Left ventricle myocardium superior (tissue), 1 donor: ENCODE measurements around the gene FXYD4. TPM values are rescaled to one million over a fixed set of nuclear protein-coding genes. Genes with fewer than 3 reads are reported as not detected.

ENCODE experiments used
- ATAC-seq: fragments of 200-7000 bp; cut with Tn5 transposase; one replicate; pipeline ENCODE4 v1.9.1; 2020; ENCODE audit warnings: mild to moderate bottlenecking, moderate library complexity
- DNase-seq: peaks from one replicate; pipeline ENCODE4 v3.0.0-alpha.2; 2020
- intact Hi-C: fragments of 100-400 bp; cut with micrococcal nuclease; formaldehyde crosslinking; loops from one replicate; pipeline ENCODE4 v1.11.0; 2022
- total RNA-seq: library from RNA; stranded (reverse); fragmentation: NEBNext Ultra II Directional; extraction: Animal tissue kit (Norgen Biotek cat#: 25700); gene quantifications from one replicate; pipeline ENCODE4 v1.2.1, GENCODE V29; 2021
- donor health status: DM: no; HTN: yes; CAD: no; lungs with severe emphysema.

The FXYD4 gene
- total RNA-seq, 1 donor from 2014 or later = not detected

DNA sequence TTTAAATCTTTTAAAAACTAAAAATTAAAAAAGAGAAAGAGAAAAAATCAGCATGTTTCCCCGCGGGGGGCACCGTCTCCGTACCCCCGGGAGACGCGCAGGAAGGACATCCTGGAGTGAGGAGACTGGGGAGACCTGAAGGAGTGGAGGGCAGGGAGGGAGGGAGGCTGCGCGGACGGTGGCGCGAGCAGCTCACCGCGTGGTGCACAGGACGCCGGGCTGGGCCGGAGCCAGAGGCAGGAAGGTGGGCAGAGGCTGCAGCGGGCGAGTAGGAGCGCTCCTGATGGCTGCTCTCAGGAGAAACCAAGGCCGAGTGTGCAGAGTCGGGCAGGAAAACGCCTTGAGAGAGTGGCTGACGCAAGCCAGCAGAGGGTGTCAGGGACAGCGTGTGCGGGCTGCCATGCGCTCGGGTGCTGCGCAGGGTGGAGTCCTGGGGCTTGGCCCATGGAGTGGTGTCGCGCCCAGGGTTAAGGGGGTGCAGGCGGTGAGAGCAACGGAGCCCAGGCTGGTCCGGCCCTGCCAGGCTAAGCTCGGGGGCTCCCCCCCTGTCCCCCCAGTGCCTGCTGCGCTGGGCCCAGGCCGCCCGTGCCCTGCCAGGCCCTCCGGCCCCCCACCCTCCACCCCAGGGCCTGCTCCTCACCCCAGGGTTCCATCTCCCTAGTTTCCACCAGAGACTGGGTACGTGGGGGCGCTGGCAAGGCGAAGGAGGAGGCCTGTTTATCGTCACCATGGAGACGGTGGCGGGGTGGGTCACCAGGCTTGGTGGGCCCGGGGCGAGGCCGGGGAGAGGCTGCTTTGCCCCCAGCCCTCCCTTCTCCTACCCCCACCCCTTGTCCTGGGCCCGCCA lies 28.9 kb upstream of the FXYD4 start:
- intact Hi-C loops = no loop called here
- no peak for ATAC-seq

DNA sequence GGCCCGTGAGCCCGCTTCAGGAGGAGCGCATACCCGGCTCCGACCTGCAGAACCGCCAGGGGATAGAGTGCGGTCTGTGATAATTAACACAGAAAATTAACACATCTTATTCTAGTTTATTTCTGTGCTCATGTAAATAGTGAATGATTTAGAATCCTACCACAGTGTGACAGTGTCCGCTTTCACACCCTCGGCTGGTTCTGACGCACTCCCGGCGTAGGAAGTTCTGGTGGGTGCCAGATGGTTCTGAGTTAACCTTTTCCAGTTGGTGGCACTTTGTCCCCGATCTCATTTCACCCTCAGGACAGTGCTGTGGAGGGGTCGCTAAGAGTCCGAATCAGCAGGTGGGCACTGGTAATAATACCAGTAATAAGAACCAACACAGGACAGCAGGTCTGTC lies 28.3 kb upstream of the FXYD4 start:
- ATAC-seq = no peak
- no peak for DNase-seq
- intact Hi-C loops = no loop called here

More for the DNA sequence above, 28.9 kb upstream of the FXYD4 start:
- DNase-seq = no peak

DNA sequence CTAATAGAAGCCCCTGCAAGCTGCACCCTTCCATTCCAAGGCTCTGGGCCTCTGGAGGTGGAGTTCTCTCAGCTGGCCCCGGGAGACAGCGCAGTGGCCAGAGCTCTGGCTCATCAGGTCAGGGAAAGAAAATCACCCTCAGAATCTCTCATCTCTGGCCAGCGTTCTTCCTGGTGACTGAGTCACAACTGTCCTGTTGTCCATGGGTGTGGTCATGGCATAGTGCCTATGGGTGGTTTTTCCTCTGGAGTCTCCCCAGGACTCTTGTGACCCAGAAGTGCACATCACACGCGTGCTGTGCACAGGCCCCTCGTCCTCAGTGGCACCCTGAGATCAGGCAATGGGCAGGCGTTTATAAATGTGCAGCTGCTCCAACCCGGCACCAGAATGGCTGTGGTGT lies 27.4 kb upstream of the FXYD4 start:
- ATAC-seq (no peak), DNase-seq (no peak)
- intact Hi-C loops = no loop called here

DNA sequence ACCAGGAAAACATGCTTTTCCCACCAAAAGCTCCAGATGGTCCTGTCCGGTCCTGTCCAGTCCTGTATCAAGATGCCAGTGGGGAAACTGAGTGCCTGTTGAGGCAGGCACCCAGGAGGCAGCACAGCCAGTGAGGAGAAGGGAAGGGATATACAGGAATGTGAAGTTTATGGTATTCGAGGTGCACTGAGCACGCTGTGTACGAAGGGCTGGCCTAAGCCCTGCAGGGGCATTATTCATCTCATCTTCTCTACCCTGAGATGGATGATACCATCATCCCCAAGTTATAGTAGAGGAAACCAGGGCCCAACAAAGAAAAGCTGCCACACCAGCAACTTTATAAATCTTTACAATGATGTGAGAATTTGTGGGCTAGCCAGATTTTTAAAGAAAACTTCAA lies 23.4 kb upstream of the FXYD4 start:
- DNase-seq (no peak), ATAC-seq (no peak)
- intact Hi-C loops = no loop called here

DNA sequence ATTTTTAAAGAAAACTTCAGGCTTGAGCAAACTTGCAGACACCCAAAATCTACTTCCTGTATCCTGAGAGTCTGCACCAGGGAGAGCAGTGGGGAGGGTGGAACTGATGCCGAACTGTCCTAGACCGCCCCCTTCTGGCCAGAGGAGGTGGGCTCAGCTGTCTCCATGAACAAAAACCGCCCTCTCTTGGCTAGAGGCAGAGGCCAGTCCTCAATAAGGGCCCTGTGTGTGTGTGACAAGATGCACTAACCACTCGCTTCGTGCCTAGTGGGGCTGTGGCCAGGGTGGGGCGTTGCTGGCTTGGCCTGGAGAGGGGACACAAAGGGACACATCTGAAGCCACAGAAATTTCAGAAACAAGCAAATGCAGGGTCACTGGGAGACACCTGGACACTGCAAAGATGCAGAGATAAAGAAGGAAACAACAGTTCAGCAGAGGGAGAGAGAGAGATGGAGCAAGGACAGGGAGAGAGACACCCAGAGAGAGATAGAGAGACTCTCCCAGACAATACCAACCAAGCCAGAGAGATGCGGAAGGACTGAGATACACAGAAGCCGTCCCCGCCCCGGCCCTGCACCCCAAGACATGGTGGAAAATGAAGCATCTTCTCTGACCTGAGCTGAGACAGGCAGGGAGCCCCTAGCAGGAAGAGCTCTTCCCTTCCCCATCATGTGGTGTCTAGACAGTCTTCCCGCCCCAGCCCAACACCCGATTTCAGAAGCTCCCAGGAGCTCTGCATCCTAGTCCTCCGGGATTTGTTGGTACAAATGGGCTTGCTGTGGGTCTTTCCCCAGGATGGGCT lies 22.7 kb upstream of the FXYD4 start:
- peak; percentile 99 for ATAC-seq
- DNase-seq = peak; percentile 85
- intact Hi-C loops = no loop called here

DNA sequence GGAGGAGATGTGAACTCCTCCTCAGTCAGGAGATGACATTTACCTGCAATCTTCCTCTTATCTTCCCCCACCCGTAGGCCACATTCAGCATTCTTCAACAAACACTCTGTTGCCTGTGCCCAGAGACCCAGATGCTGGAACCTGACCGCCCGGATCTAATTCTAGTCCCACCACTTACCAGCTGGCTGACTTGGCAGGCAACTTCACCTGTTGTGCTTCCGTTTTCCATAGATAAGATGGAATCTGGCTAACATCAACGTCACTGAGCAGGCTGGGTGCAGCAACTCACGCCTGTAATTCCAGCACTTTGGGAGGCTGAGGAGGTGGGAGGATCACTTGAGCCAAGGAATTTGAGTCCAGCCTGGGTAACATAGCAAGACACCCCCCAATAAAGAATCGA lies 21.3 kb upstream of the FXYD4 start:
- intact Hi-C loops = no loop called here
- ATAC-seq (peak; percentile 36), DNase-seq (no peak)

DNA sequence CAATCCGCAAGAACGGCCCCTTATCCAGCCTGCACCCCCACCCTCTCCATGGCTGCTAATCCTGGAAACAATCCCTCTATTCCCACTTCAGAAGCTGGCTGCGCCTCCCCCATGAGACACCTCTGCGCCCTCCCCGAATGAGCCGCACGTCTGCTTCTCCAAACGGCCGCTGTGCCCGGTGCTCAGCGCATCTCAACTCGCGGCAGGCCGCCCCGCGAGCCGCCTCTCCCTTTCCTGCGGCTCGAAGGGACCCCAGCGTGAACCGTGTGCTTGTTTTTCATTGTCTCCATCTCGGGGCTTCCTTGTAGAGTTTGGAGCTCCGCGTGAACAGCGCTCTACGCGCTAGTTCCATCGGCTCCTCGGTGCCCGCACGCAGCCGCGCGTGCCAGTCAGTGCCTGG lies 20.8 kb upstream of the FXYD4 start:
- DNase-seq (no peak), ATAC-seq (no peak)
- intact Hi-C loops = no loop called here

DNA sequence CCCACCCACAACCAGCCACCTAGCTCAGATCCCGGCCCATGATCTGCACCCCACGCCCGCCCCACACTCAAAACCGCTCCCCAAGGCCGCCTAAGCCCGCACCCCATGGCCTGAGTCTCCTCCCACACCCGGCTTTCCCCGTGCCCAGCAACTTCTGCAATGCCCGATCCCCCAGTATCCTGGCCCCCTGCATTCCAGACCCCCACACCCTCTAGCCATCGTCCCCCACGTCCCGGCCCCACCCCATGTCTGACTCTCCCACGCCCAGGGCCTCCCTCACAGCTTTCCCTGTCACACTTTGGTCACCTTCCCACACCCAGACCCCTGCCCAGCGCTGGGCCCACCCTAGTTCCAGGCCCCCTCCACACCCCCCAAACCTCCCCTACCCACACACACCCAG lies 20.1 kb upstream of the FXYD4 start:
- intact Hi-C loops = no loop called here
- ATAC-seq (no peak), DNase-seq (no peak)

DNA sequence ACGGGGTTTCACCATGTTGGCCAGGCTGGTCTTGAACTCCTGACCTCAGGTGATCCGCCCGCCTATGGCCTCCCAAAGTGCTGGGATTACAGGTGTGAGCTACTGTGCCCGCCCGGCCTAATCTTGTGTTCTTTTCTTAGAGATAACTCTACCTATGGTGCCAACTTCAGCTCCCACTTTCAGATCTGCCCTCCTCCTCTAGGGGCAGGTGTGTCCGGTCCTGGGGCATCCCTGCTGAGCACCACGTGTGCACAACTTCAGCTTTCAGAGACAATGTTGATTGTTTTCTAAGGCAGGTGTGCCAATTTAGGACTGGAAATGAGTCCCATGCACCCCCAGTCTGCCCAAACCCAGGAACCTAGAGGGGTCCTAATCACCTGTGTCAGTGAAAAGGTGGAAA lies 18.5 kb upstream of the FXYD4 start:
- ATAC-seq (no peak), DNase-seq (no peak)
- intact Hi-C loops = no loop called here

DNA sequence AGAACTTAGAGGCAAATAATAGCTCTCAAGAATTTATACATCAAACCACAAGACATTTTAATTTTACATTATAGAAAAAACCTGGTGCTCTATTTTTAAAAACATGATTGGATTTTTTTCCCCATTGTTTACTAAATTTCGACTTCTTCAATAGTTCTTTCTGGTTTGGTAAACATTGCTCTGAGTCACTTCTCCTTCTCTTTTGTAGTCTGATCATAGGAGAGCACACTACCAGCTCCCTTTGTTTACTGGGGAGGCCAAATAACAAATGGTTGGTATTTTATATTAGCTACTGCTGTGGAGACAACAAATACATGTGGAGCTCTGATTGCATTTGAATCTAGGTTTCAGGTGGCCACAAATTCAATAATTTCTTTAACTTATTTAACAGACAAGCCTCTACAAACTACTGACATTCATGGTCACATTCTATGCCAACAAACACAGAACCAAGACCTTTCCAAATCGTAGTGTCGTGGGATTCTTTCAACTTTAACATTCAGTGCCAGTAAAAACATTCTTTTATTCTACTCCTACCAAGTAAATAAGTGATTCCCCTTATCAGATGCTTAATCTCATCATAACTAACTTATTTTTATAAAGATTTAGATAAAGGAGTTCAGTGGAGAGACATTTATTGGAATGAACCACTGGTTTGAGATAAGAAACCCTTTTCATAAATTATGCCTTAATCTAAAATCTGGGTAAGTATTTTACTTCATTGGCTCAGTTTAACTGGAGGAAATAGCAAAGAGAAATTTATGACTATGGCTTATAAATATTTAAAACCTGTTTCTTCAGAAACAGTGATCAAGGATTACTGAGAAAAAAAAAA lies 17.7 kb upstream of the FXYD4 start:
- ATAC-seq (no peak), DNase-seq (no peak)
- intact Hi-C loops = no loop called here

DNA sequence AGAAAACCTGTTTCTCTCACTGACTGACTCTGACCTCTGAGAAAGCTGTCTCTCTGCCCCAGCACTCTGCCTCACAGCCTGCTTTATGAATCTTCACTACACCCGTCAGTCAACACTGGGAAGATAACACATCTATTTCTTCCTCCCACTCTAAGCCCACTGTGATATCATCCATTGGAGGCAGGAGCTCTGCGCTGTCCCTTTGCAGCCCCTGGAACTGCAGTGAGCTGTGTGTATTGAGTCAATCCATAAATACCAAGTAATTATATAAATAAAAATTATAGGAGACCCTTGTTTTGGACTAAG lies 17.2 kb upstream of the FXYD4 start:
- intact Hi-C loops = no loop called here
- ATAC-seq (no peak), DNase-seq (no peak)

DNA sequence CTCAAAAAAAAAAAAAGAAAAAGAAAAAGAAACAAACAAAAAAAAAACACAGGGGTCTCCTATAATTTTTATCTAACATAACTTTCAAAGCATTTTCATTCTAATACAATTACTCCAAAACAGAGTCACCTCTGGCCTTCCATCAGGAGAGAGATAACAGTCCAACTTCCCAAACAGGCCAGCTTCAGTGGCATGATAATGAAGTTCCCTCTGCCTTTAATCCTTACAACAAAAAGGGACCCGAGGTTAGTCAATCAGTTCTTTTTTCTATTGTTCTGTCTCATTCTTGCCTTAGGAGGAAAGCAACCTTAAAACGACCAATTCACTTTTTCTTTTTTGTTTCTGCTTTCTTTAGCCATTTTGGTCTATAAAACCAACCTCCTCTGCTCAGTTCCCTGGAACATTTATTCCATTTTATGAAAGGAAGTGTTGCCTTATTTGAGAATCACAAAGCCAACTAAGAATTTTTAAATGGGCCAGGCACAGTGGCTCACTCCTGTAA lies 16.5 kb upstream of the FXYD4 start:
- ATAC-seq = no peak
- no peak for DNase-seq
- intact Hi-C loops = no loop called here

DNA sequence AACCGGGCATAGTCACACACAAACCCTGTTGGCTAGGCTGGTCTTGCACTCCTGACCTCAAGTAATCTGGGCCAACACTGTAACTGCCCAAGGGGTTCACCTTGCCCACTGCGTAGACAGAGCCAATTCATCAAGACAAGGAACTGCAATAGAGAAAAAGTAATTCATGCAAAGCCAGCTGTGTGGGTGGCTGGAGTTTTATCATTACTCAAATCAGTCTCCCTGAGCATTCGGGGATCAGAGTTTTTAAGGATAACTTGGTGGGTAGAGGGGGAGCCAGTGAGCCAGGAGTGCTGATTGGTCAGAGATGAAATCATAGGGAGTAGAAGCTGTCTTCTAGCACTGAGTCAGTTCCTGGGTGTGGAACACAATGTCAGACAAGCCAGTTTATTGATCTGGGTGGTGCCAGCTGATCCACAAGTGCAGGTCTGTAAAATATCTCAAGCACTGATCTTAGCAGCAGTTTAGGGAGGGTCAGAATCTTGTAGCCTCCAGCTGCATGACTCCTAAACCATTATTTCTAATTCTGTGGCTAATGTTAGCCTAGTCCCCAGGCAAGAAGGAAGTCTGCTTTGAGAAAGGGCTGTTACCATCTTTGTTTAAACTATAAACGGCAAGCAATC lies 15.6 kb upstream of the FXYD4 start:
- intact Hi-C loops = no loop called here
- no peak for ATAC-seq
- no peak for DNase-seq

DNA sequence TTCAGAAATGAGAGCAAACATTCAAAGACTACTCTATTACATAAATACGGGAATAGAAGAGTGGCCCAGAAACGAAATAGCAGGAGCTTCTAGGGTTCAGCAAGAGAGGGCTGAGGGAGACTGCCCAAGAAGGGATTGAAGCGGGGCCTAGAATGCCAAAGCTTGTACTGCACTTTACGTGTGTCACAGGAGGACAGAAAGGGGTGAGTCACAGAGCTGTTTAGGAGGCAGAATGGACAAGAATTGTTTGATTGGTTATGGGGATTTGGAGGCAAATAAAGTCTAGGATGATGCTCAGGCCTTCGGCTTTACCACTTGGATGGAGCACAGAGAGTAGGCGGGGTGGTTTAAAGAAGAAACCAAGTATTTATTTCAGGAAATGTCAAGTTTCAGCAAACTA lies 11.3 kb upstream of the FXYD4 start:
- intact Hi-C loops = no loop called here
- ATAC-seq (no peak), DNase-seq (no peak)

DNA sequence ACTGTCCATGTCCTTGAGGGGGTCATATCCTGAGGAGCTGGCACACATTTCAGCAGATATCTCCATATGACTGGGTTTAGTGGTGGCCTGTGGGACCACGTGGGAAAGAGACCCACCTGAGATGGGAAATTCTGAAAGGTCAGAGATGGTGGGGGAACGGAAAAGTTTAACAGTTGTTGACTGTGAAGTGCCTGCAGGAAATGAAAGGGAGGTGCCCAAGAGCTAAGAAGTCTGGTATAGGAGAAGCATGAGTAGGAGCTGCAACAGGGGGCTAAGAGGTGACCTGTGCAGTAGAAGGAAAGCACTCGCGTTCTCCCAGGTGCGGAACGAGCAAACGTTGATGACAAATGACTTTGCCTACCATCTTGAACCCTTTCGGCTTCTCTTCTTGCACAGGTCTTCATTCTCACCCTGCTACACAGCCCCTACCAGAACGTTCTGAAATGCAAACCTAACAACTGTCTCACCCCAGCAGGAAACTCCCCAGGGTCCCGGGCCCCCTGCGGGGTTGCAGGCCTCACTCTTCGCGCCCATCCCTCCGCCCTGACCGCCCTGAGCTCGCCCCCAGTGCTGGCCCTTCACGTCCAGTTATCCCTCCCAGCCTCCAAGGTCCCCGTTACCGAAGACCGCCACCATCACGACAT lies 9.8 kb upstream of the FXYD4 start:
- DNase-seq = peak; percentile 0
- intact Hi-C loops = no loop called here
- ATAC-seq = no peak

DNA sequence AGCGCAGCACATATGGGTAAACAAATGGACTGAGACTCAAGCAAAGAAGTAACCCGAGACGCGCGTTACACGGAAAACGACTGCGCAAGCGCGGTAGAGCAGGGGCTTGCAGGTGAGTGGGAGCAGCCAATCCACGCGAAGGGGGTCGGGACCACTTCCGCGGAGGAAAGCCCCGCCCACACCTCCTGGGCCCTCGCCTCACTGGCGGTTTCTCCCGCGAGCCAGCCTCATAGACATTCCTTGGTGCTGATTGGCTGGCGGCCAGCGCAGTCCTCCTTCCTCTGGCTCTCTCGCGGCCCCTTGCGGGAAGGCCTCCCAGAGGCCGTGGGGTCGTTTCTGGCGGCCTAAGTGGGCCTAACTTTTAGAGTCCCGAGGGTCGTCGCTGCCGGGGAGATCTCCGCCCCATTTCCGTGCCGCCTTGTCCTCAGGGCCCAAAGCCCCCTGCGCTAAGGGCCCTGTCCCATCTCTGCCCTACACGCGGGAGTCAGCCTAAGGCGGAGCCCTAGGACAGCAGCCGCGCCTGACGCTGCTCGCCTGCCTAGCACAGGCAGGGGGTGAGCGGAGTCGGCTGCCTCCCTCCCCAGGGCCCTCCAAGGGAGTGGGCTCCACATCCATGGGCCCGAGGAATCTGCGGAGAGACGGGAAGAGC lies 9.1 kb upstream of the FXYD4 start:
- intact Hi-C loops = no loop called here
- peak; percentile 98 for DNase-seq
- ATAC-seq = peak; percentile 99

DNA sequence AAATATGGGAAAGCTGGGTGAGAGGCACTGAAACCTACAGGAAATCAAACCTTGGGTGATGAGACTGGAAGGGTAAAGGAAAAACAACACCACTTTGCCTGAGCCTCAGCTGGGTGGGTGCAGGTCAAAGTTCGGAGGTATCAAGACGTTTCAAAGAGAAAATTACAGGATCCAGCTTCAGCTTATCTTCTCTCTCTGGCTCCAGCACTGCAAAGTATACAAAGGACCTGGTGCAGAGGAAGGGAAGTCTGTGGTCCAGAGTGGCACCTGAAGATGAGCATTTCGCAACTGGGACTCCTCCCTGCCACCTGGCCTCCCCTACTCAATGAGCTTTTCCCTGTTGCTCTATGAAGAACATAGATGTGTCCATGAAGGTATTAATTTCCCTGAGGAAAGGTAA lies 6.4 kb upstream of the FXYD4 start:
- intact Hi-C loops = no loop called here
- ATAC-seq (no peak), DNase-seq (no peak)

DNA sequence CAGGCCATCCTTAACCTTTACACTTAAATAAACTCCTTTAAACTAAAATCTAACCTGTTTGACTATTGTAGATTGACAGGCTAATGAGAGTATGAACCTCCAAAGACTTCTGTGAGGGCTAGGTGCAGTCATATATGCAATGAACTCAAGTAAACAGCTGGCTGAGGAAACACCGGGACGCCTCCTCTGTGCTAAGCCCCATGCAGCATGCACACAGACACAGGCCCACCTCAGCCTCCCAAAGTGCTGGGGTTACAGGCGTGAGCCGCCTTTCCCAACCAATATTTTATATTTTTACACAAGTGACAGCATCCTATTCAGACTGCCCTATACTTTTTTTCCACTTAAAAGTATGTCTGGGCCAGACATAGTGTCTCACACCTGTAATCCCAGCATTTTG lies 1.5 kb upstream of the FXYD4 start:
- DNase-seq (peak; percentile 13), ATAC-seq (no peak)
- intact Hi-C loops = no loop called here
